ENCODE results near the gene SLC25A24.
"Not testable (repeated sequence)": the region's sequence is repeated elsewhere in the genome, so short reads cannot be mapped to it uniquely, and the experiment has no call there.

SLC25A24 gene

DNA sequence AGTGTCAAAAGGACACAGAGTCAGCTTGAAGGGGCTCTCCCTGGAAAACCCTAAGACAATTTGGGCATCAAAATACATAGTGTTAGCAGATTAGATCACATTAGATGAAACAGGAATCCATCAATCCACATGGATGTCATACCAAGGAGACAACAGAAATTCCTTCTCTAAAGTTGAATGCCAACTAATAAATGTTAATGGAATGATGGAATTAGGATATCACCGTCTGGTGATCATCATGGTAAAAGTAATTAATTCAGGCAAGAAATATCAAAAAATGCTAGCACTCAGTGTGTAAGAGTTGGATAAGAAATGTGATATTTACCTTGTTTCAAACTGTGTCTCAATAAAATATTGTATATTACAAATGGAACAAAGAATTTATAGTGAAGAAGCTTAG lies 10.9 kb upstream of the SLC25A24 start:
- Mint-ChIP-seq H3K27me3 (ENCODE audit: low read depth) (peaks cover 48% of the 10 kb centered on the region), H3K4me1 (ENCODE audit: low read depth) (peaks cover 13% of the 10 kb centered on the region), H3K36me3 (ENCODE audit: low read depth) (no peaks in the 10 kb centered on the region), H3K4me3 (no peak overlapping the region), H3K9me3 (no peaks in the 10 kb centered on the region), H3K27ac (no peak overlapping the region)
- DNase-seq (ENCODE audit: low spot score): no peak

DNA sequence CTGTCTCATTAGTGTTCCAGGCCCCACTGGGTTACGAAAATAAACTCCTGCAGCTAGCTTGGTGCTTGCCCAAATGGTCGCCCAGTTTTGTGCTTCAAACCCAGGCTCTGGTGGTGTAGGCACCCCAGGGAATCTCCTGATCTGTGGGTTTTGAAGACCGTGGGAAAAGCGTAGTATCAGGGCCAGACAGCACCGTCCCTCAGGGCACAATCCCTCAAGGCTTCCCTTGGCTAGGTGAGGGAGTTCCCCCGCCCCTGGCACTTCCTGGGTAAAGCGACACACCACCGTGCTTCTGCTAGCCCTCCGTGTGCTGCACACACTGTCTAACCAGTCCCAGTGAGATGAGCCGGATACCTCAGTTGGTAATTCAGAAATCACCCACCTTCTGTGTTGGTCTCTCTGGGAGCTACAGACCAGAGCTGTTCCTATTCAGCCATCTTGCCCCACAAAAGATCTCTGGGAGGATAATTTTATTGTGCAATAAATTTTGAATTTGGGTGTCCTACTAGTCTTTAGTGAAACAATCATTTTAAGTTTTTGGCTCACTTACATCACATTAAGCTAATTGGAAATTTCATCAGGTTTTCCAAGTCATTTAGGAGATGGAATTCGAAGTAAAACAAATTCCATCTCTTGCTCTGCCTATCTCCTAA lies 9.4 kb upstream of the SLC25A24 start:
- no peak for DNase-seq (ENCODE audit: low spot score)
- Mint-ChIP-seq H3K4me1 (ENCODE audit: low read depth) (peaks cover 13% of the 10 kb centered on the region), H3K4me3 (no peak overlapping the region), H3K27ac (no peak overlapping the region), H3K9me3 (peaks cover 6% of the 10 kb centered on the region), H3K27me3 (ENCODE audit: low read depth) (peaks cover 57% of the 10 kb centered on the region), H3K36me3 (ENCODE audit: low read depth) (peaks cover 1% of the 10 kb centered on the region)

DNA sequence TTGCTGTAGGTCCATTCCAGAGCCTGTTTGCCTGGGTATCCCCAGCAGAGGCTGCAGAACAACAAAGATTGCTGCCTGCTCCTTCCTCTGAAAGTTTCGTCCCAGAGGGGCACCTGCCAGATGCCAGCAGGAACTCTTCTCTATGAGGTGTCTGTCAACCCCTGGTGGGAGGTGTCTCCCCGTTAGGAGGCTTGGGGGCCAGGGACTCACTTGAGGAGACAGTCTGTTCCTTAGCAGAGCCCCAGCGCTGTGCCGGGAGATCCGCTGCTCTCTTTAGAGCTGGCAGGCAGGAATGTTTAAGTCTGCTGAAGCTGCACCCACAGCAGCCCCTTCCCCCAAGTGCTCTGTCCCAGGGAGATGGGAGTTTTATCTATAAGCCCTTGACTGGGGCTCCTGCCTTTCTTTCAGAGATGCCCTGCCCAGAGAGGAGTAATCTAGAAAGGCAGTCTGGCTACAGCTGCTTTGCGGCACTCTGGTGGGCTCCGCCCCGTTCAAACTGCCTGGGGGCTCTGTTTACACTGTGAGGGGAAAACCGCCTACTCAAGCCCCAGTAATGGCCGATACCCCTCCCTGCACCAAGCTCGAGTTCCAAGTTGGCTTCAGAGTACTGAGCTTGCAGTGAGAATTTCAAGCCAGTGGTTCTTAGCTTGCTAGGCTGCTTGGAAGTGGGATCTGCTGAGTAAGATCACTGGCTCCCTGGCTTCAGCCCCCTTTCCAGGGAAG lies 8.7 kb upstream of the SLC25A24 start:
- DNase-seq (ENCODE audit: low spot score): no peak
- peaks cover 59% of the 10 kb centered on the region for H3K27me3 Mint-ChIP-seq (ENCODE audit: low read depth)
- H3K4me3 Mint-ChIP-seq: no peak overlapping the region
- no peak overlapping the region for H3K27ac Mint-ChIP-seq
- peaks cover 17% of the 10 kb centered on the region for H3K4me1 Mint-ChIP-seq (ENCODE audit: low read depth)
- peaks cover 4% of the 10 kb centered on the region for H3K36me3 Mint-ChIP-seq (ENCODE audit: low read depth)
- H3K9me3 Mint-ChIP-seq: peaks cover 11% of the 10 kb centered on the region

DNA sequence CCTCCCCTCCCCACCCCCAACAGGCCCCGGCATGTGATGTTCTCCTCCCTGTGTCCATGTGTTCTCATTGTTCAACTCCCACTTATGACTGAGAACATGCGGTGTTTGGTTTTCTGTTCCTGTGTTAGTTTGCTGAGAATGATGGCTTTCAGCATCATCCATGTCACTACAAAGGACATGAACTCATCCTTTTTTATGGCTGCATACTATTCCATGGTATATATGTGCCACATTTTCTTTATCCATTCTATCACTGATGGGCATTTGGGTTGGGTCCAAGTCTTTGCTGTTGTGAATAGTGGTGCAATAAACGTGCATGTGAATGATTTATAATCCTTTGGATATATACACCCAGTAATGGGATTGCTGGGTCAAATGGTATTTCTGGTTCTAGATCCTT lies 3.4 kb upstream of the SLC25A24 start:
- Mint-ChIP-seq H3K27me3 (ENCODE audit: low read depth) (peaks cover 35% of the 10 kb centered on the region), H3K4me1 (ENCODE audit: low read depth) (peaks cover 19% of the 10 kb centered on the region), H3K36me3 (ENCODE audit: low read depth) (peaks cover 13% of the 10 kb centered on the region), H3K9me3 (peaks cover 12% of the 10 kb centered on the region)
- not testable (repeated sequence) for H3K4me3 Mint-ChIP-seq; DNase-seq (ENCODE audit: low spot score); H3K27ac Mint-ChIP-seq

DNA sequence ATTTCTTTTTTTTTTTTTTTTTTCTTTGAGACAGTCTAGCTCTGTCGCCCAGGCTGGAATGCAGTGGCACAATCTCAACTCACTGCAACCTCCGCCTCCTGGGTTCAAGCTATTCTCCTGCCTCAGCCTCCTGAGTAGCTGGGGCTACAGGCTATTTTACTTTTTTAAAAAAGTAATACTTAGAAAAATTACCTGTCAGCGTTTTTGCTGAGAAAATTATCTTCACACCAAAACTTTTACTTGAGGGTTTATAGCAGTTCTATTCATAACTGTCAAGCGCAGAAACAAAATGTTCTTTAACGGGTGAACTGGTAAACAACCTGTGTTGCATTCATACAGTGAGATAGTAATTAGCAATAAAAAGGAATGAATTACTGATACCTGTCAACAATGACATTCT lies 1.5 kb upstream of the SLC25A24 start:
- peaks cover 12% of the 10 kb centered on the region for H3K9me3 Mint-ChIP-seq
- H3K4me3 Mint-ChIP-seq: no peak overlapping the region
- peaks cover 33% of the 10 kb centered on the region for H3K4me1 Mint-ChIP-seq (ENCODE audit: low read depth)

DNA sequence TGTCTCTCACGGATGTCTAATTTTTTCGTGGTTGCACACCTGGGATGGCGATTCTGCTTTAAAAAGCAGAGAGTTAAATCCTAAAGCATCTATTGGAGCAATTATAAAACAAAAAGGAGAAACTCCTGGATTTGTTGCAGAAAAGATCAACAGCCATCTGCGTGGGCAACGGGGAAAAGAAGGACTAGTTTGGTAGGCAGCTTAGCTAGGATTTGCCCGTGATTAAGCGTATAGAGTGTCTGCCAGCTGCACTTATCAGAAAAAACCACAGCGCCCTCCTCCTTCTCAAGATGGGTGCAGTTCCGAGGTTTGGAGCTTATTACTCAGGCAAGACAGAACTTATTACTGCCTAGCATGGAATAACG lies 526 bp upstream of the SLC25A24 start:
- Mint-ChIP-seq H3K9me3 (peaks cover 12% of the 10 kb centered on the region), H3K27me3 (ENCODE audit: low read depth) (peaks cover 10% of the 10 kb centered on the region), H3K27ac (peak overlapping the region; percentile 75), H3K4me3 (peak overlapping the region; percentile 88), H3K36me3 (ENCODE audit: low read depth) (peaks cover 33% of the 10 kb centered on the region), H3K4me1 (ENCODE audit: low read depth) (peaks cover 35% of the 10 kb centered on the region)
- DNase-seq (ENCODE audit: low spot score): peak; percentile 40

More for the DNA sequence above, 1.5 kb upstream of the SLC25A24 start:
- DNase-seq (ENCODE audit: low spot score): no peak
- H3K27ac Mint-ChIP-seq: no peak overlapping the region
- peaks cover 27% of the 10 kb centered on the region for H3K36me3 Mint-ChIP-seq (ENCODE audit: low read depth)
- peaks cover 18% of the 10 kb centered on the region for H3K27me3 Mint-ChIP-seq (ENCODE audit: low read depth)

DNA sequence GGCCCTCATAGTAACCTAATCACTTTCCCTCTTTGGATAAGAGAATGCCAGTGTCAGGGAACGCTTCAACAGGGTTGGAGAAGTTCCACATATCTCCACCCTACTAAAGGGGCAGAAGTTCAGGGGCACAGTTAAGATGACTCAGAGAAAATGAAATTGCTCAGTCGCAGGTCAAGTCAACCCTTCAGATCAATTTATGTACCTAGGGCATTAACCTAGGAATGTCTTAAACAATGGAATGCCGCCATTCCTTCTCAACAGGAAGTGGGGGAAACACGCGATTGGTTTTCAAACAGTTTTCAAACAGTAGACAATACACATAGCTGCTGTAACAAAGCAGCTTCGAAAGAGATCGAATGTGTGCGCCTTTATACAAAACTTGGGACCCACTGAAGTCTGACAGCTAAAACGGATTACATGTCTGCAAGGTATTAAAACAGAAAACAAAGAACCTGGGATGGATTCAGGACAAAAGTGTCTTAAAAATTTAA lies 897 bp downstream of the SLC25A24 start:
- H3K27me3 Mint-ChIP-seq (ENCODE audit: low read depth): peaks cover 2% of the 10 kb centered on the region
- H3K9me3 Mint-ChIP-seq: peaks cover 10% of the 10 kb centered on the region
- H3K4me3 Mint-ChIP-seq: peak overlapping the region; percentile 84
- H3K27ac Mint-ChIP-seq: peak overlapping the region; percentile 84
- peaks cover 44% of the 10 kb centered on the region for H3K36me3 Mint-ChIP-seq (ENCODE audit: low read depth)
- peaks cover 35% of the 10 kb centered on the region for H3K4me1 Mint-ChIP-seq (ENCODE audit: low read depth)
- no peak for DNase-seq (ENCODE audit: low spot score)

DNA sequence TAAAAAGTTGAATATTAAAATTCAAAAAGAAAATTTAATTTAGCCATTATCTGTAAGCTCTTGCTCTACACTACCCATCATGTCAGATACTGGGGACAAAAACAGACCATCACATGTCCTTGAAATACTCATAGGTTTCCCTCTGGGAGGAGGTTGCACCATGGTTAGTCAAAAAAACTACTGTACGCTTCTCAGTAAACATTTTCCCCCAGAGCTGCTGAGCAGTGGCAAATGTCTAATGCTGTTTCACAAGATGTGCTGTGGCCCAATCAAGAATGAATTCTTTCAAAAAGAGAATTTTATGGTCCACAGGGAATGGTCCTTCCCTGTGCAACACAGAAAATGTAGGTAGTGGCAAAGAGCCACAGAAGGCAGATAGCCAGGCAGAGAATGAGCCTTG lies 6.1 kb downstream of the SLC25A24 start:
- Mint-ChIP-seq H3K4me1 (ENCODE audit: low read depth) (peaks cover 21% of the 10 kb centered on the region), H3K4me3 (no peak overlapping the region), H3K9me3 (peaks cover 25% of the 10 kb centered on the region), H3K36me3 (ENCODE audit: low read depth) (peaks cover 72% of the 10 kb centered on the region), H3K27me3 (ENCODE audit: low read depth) (no peaks in the 10 kb centered on the region), H3K27ac (peak overlapping the region; percentile 20)
- DNase-seq (ENCODE audit: low spot score): no peak

DNA sequence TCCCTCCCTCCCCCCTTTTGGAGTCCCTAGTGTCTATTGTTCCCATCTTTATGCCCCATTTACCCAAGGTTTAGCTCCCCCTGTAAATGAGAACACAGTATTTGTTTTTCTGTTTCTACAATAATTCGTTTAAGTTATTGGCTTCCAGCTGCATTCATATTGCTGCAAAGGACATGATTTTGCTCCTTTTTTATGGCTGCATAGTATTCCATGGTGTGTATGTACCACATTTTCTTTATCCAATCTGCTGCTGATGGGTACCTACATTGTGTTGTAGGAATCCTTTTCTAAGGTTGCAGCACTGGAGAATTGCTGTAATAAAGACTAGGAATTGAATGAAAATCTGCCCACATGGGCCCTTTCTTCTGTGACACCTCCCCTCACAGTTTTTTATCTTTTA lies 6.8 kb downstream of the SLC25A24 start:
- H3K36me3 Mint-ChIP-seq (ENCODE audit: low read depth): peaks cover 74% of the 10 kb centered on the region
- no peak overlapping the region for H3K27ac Mint-ChIP-seq
- H3K27me3 Mint-ChIP-seq (ENCODE audit: low read depth): no peaks in the 10 kb centered on the region
- peaks cover 18% of the 10 kb centered on the region for H3K4me1 Mint-ChIP-seq (ENCODE audit: low read depth)
- H3K4me3 Mint-ChIP-seq: no peak overlapping the region
- no peak for DNase-seq (ENCODE audit: low spot score)
- peaks cover 32% of the 10 kb centered on the region for H3K9me3 Mint-ChIP-seq

DNA sequence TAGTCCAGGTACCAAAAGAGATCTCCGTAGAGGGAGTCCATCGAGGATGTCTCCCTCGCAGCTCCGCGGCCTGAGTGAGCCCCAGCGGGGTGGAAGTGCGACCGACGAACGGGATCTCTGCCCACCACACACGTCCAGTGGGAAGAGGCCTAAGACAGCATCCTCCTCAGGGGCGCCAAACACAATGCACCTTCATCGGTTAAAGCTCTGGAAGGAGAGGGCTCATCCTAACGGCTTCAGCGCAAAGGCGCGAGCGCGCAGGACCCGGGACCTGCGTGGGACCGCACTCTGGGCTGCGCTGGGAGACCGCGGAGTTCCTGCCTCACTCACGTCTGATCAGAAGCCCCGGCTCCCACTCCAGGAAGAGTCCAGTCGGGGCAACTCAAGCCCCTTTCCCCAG lies 7.6 kb downstream of the SLC25A24 start:
- DNase-seq (ENCODE audit: low spot score): no peak
- H3K27ac Mint-ChIP-seq: no peak overlapping the region
- H3K9me3 Mint-ChIP-seq: peaks cover 38% of the 10 kb centered on the region
- no peaks in the 10 kb centered on the region for H3K27me3 Mint-ChIP-seq (ENCODE audit: low read depth)
- peaks cover 73% of the 10 kb centered on the region for H3K36me3 Mint-ChIP-seq (ENCODE audit: low read depth)
- peaks cover 13% of the 10 kb centered on the region for H3K4me1 Mint-ChIP-seq (ENCODE audit: low read depth)
- H3K4me3 Mint-ChIP-seq: no peak overlapping the region

DNA sequence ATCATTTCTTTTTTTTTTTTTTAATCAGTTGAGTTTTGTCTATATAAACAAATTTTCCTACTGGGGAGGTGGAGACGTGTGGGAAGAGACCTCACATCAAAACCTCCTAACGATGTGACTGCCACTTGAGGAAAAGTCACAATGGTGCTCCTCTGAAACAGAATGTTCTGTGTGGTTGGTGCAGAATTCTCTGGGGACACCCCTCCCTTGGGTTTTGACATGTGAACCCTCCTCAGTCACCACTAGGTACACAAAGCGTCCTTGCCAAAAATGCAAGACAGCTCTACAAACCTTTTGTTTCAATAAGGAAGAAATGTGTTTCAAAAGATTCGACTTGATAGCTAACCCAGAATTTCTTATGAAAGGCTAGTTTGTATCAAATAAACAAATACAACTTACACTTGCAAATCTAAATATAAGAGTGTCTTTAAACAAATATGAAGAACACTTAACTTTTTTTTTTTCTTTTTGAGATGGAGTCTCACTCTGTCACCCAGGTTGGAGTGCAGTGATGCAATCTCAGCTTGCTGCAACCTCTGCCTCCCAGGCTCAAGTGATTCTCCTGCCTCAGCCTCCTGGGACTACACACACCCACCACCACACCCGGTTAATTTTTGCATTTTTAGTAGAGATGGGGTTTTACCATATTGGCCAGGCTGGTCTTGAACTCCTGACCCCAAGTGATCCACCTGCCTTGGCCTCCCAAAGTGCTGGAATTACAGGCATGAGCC lies 9.3 kb downstream of the SLC25A24 start:
- H3K36me3 Mint-ChIP-seq (ENCODE audit: low read depth): peaks cover 67% of the 10 kb centered on the region
- no peak overlapping the region for H3K27ac Mint-ChIP-seq
- DNase-seq (ENCODE audit: low spot score): no peak
- H3K9me3 Mint-ChIP-seq: peaks cover 38% of the 10 kb centered on the region
- no peak overlapping the region for H3K4me3 Mint-ChIP-seq
- H3K4me1 Mint-ChIP-seq (ENCODE audit: low read depth): peaks cover 6% of the 10 kb centered on the region
- H3K27me3 Mint-ChIP-seq (ENCODE audit: low read depth): no peaks in the 10 kb centered on the region

DNA sequence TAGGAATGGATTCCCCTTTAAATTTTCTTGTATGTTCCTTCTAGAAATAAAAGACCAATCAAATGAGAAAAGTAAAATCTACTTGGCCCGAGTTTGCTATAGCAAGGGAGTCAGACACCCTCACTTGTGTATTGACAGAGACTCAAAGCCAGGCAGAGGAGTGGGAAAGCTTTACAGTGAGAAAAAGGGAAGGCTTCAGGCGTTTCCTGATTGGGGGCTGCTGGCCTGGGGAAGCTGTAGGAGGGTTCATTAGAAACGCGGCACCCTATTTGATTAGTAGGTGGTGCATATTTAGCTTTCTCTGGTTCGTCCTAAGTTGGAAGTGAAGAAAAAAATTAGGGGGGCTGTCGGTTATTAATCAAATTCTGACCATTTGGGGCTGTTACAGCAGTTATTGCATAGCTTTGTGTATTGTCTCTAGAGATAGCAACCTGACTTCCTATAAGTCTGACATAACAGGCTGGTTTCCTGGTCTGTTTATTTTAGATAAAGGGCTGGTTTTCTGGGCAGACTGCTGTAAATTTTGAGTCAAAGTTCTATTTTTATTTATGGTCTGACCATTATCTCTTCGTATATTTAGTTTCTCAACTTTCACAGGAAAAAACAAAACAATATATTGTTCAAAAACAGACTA lies 10.0 kb downstream of the SLC25A24 start:
- Mint-ChIP-seq H3K4me3 (no peak overlapping the region), H3K9me3 (peaks cover 36% of the 10 kb centered on the region), H3K27me3 (ENCODE audit: low read depth) (no peaks in the 10 kb centered on the region), H3K4me1 (ENCODE audit: low read depth) (peaks cover 6% of the 10 kb centered on the region), H3K27ac (no peak overlapping the region), H3K36me3 (ENCODE audit: low read depth) (peaks cover 63% of the 10 kb centered on the region)
- no peak for DNase-seq (ENCODE audit: low spot score)

DNA sequence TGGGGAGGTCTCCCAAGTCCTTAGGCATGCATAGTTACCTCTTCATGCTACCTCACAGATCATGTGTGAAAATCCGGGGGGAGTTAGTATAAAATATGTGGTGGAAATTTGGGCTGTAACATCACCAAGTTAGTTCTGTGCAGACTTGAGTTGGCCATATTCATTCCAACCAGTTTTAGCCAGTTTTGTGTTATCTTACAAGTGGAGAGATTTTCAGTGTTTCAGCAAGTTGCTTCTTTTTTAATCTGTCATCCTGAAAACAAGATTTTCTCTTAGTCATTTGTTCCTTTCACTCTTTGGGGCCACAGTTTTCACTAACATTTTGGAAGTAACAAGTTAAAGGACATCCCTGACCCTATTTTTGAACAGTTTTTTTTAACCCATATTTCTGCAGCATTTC lies 11.3 kb downstream of the SLC25A24 start:
- H3K36me3 Mint-ChIP-seq (ENCODE audit: low read depth): peaks cover 60% of the 10 kb centered on the region
- DNase-seq (ENCODE audit: low spot score): no peak
- H3K4me1 Mint-ChIP-seq (ENCODE audit: low read depth): peaks cover 6% of the 10 kb centered on the region
- H3K4me3 Mint-ChIP-seq: no peak overlapping the region
- H3K27me3 Mint-ChIP-seq (ENCODE audit: low read depth): no peaks in the 10 kb centered on the region
- no peak overlapping the region for H3K27ac Mint-ChIP-seq
- peaks cover 32% of the 10 kb centered on the region for H3K9me3 Mint-ChIP-seq
